ENCODE measurements around the gene EXOC4.

DNA sequence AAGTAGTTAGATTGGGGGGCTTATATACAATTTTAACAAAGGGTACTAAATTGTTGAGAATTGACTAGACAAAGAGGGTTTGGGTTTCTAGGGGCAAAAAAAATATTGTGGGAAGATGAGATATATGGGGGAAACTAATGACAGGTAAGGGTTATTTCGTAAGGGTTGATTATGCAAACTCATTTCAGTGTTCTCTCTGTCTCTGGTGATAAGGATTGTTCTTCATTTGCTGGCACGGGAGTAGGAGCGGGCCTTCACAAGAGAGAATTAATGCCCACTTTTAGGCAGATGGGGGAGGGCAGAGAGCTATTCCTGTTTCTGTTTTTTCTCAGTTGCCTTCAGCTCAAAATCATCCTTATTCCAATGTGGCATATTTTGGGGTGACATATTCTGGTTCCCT lies 258.4 kb downstream of the EXOC4 start:
- TF ChIP-seq, protein P1, sequence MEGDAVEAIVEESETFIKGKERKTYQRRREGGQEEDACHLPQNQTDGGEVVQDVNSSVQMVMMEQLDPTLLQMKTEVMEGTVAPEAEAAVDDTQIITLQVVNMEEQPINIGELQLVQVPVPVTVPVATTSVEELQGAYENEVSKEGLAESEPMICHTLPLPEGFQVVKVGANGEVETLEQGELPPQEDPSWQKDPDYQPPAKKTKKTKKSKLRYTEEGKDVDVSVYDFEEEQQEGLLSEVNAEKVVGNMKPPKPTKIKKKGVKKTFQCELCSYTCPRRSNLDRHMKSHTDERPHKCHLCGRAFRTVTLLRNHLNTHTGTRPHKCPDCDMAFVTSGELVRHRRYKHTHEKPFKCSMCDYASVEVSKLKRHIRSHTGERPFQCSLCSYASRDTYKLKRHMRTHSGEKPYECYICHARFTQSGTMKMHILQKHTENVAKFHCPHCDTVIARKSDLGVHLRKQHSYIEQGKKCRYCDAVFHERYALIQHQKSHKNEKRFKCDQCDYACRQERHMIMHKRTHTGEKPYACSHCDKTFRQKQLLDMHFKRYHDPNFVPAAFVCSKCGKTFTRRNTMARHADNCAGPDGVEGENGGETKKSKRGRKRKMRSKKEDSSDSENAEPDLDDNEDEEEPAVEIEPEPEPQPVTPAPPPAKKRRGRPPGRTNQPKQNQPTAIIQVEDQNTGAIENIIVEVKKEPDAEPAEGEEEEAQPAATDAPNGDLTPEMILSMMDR (conservative IDR thresholded peaks at IDR 0.05; ENCODE audit: low read length) = no peak
- TF ChIP-seq EZH2phosphoT487 (IDR thresholded peaks at IDR 0.05; ENCODE audit: borderline replicate concordance) = no peak
